ENCODE measurements around the gene DDAH2.
"Not testable (repeated sequence)": the region's sequence is repeated elsewhere in the genome, so short reads cannot be mapped to it uniquely, and the experiment has no call there.

Gene DDAH2

DNA sequence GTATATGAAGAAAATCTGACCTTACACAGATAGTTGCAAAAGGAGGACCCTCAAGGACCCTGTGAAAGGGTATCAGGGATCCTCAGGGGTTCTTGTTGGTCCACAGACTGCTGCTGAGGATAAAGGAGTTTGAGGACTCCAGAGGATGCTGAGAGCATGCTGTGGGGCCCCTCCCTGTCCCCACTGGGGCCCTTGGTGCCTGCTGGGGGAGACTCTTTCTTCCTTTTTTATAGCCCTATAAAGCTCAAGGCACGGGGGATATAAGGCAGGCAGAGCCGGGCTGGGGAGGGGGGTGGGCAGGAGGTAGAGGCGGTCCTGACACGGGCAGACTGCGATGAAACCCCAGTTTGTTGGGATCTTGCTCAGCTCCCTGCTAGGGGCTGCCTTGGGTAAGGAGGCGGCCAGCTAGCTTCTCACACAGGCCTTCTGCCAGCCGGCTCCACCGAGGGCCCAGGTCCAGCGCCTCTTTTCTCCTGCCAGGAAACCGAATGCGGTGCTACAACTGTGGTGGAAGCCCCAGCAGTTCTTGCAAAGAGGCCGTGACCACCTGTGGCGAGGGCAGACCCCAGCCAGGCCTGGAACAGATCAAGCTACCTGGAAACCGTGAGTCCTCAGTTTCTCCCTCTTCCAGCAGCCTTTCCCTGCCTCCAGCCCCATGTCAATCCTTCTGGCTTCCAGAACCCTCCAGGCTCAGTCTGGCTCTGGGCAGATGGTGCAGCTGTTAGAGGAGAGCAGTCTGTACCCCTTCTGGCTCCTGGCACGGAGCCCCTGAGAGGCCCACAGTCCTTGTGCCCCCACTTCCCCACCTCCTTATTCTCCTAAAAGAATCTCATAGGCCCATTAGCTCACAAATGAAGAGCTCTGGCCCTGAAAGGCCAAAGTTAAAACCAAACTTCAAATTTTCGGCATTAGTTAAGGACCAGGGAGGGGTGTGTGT lies 13.8 kb downstream of the DDAH2 start, which contains the start of gene LY6G6D:
Gene LY6G6D, plus strand, starts transcription at position 327 of the 937 bp plus-strand sequence. Its CDS starts 8 bp downstream, at position 335.
- no peak for DNase-seq

DNA sequence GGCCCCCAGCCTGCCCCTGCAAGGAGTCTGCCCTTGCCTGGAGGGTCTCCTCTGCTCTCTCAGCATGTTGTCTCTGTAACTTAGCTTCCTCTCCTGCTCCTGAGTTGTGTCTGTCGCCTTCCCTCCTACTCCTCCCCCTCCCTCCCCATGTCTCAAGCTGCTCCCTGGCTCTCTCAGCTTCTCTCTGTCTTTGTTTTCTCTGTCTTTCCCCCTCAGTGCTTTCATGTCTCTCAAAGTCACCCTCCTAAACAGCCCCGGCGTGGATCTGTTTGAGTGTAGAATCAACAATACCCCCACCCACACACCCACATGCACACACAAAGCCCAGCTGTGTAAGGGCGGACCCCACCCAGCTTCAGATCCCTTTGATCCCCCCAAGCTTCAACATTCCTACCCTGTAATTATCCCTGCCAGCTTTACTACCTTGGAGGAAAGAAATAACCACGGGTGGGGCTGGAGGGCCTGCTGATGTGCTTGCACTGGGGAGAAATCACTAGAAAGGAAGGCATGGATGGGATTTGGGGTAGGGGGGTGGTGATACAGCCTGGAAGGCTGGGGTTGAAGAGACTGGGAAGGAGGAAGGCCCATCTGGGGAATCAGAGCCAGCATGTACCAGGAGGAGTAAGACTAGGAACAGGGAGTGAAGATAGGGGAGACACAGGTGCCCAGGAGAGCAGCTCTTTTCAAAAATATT lies 15.0 kb downstream of the DDAH2 start:
- DNase-seq: peak in 1 of 51 donors; percentile 45

DNA sequence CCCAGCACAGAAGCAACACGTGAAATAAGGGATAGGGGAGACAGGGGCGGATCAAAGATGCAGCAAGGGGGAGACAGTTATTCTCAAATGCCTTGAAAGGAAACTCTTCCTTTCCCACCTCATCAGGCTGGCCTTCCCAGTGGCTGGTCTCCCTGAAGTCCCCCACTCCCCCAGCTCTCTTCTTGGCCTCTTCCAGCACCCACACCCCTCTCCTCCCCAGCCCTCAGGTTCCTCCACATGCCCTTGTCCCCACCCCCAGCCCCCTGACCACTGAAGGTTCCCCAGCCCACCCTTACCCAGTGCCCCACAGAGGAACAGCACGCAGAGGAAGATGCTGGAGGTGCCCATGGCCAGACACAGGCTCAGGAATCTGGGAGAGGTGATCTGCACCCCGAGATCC lies 15.6 kb downstream of the DDAH2 start:
- no peak for DNase-seq

DNA sequence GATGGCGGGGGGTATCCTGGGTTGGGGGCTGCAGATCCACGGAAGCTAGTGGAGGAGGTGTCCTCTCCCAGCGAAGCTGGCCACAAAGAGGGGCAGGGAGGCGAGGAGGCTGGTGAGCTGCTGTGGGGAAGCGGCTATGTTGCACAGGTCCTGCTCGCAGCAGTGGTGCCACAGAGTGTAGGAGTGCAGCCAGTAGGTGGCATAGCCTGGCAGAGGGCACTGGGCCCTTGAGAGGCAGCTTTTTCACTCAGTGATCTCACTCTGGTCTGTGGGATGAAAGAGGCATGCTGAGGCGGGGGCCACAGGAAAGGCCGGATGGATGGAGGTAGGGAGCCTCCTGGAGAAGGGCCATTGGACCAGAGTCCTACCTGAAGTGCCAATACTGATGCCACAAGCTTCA lies 16.8 kb downstream of the DDAH2 start:
- no peak for DNase-seq

DNA sequence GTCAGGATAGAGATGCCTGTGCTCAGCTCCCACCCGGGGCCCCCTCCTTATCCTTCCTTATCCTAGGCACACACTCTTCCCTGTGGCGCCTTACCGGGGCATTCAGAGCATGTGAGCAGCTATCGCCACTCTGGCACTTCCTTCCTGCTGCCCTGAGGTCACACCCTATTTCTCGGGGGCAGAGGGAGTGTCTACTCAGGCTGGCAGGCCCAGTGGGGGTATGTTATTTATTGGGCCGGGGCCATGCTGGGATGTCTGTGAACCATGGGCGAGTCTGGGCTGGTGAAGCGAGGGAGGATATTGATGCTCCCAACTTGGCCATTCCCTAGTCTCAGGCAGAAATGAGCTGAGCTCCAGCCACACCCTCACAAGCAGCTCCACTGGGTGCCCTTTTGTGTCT lies 17.9 kb downstream of the DDAH2 start:
- DNase-seq: no peak

DNA sequence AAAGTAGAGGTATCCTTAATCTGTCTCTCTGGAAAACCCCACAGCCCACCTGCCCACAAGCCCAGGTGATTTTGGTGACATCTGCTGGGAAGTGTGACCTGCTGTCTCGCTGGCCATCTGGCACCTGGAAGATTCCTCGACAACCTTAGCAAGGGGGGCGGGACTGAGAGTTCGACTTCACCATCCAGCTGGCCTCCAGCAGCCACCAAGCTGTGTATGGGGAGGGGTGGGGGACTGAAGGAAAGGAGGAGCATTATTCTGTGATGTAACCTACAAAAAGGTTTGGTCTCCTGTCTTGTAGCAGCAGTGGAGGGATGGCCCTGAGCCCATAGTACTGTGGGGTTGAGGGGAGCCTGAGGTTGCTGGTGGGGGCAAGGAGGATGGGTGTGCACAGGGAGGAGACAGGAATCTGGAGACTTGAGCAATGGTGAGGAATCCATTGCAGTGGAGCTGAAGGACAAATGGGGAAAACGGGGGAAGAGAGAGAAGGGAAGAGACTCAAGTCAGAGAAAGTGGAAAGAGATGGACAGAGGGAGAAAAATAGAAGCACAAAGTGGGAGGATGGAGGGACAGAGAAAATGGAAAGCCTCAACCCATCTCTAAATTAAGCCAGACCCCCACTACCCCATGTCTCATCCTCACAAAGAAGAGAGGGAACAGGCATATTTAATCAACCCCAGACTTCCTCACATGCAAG lies 18.4 kb downstream of the DDAH2 start:
- no peak for DNase-seq

DNA sequence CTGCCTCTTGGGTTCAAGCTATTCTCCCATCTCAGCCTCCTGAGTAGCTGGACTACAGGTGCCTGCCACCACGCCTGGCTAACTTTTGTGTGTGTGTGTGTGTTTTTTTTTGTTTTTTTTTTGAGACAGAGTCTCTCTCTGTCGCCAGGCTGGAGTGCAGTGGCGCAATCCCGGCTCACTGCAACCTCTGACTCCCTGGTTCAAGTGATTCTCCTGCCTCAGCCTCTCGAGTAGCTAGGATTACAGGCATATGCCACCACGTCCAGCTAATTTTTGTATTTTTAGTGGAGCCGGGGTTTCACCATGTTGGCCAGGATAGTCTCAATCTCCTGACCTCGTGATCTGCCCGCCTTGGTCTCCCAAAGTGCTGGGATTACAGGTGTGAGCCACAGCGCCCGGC lies 19.9 kb downstream of the DDAH2 start:
- DNase-seq: not testable (repeated sequence)

DNA sequence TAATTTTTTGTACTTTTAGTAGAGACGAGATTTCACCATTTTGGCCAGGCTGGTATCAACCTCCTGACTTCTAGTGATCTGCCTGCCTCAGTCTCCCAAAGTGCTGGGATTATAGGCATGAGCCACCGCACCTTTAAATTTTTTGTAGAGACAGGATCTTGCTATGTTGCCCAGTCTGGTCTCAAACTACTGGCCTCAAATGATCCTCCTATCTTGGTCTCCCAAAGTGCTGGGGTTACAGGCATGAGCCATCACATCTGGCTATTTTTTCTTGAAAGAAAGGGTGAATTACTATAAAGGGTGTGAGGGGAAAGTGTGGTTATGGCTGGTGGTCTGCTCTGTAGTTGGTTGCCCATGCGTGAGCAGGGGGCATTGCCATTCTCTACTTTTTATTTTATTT lies 20.9 kb downstream of the DDAH2 start:
- no peak for DNase-seq

DNA sequence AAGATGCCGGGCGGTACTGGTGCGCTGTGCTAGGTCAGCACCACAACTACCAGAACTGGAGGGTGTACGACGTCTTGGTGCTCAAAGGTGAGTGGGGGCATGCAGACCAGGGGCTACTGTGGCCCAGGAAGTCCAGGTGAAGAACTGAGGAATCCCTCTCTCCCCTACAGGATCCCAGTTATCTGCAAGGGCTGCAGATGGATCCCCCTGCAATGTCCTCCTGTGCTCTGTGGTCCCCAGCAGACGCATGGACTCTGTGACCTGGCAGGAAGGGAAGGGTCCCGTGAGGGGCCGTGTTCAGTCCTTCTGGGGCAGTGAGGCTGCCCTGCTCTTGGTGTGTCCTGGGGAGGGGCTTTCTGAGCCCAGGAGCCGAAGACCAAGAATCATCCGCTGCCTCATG lies 21.4 kb downstream of the DDAH2 start:
- DNase-seq: no peak

DNA sequence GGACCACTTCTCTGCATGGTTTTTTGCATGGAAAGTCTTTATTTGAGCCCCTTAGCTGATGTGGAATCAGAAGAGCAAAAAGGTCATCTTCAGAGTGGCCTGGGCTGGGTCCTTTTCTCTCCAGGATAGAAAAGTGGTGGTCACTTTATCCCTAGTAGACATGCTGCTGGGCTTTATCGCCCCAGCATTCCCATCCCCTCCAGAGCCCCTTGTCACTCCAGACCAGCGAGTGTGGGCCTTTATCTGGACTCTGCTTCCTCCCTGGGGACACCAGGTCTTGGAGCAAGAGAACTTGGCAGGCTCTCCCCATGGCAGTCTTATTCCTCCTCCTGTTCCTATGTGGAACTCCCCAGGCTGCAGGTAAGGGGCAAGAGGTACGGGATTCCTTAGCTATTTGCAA lies 22.5 kb downstream of the DDAH2 start, which contains the start of gene LY6G6F:
Gene LY6G6F, plus strand, starts transcription at position 268 of the 400 bp plus-strand sequence. Its CDS starts 41 bp downstream, at position 309.
- DNase-seq: no peak

DNA sequence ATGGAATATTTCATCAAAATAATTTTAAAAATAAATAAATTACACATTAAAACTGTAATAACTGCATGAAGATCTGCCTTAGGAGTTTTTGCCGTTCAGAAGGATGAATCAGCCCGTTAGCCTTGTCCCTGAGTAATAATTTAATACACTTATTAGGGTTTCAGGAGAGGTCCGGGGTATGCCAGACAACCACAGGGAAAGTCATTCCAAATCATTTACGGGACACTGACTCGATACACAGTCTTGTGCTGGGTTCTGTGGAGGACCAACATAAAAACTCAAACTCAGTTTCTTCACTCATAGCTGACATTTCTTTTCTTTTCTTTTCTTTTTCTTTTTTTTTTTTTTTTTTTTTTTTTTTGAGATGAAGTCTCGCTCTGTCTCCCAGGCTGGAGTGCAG lies 23.2 kb downstream of the DDAH2 start:
- no peak for DNase-seq

DNA sequence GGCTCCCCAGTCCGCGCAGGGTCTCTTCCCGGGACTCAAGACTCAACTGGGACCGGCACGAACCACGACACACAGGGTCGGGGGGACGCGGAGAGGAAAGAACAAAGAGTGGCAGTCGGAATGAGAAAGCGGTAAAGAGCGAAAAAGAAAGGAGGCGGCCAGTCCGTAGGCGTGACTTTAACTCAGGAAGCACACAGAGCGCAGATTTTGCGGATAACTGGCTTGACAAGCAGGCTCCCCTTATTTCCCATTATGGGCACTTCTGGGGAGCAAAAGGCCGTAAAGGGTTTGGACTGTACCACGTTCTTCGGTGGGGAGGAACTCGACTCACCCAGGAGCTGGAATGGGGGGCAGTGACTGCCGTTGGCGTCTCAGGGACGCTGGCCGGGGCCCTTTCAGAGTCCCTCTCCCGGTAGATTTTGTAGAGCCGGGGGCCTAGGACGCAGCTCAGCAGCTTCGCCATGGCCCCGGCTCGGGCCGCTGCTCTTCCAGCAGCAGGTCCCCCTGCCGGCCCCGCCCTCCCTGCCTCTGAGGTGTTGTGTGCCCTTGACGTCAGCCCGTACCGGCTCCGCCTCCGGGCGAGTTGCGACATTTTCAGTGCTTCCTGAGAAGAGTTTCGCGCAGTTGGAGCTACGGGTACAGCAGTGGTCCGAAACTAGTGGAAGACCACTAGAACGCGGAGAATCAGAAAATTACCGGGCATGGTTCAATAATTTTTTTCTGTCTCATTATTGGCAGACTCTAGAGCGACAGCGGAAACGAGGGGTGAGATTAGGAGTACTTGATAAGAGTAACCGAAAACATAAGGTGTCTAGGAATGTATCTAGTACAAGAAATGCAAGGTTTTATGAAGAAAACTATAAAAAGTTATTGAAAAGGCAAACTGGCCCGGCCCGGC lies 26.0 kb downstream of the DDAH2 start, which contains the start of gene ABHD16A:
Gene ABHD16A, minus strand, starts transcription at position 506 of the 898 bp plus-strand sequence. Its CDS starts 43 bp downstream, at position 463.
- DNase-seq: peak in 50 of 51 donors; percentile 68 to 99 (median 95)

DNA sequence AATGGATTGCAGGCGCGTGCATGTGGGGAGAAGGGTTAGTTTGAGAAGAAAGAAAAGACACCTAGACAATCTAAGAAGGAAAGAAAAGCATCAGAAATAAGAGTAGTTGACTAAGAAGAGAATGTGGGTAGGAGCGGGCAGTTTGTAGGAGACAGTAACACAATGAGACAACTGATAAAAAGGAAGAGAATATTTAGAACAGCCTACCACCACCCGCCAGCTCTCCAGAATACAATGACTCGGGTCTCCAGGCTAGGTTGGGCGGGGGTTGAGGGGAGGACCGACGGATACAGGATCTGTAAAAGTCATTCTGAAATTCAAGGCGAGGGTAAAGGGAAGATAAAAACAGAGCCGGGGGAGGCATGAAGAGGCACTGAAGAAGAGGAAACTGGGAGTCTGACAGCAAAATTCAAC lies 26.7 kb downstream of the DDAH2 start:
- DNase-seq: peak in 4 of 51 donors; percentile 52 to 75 (median 58)

DNA sequence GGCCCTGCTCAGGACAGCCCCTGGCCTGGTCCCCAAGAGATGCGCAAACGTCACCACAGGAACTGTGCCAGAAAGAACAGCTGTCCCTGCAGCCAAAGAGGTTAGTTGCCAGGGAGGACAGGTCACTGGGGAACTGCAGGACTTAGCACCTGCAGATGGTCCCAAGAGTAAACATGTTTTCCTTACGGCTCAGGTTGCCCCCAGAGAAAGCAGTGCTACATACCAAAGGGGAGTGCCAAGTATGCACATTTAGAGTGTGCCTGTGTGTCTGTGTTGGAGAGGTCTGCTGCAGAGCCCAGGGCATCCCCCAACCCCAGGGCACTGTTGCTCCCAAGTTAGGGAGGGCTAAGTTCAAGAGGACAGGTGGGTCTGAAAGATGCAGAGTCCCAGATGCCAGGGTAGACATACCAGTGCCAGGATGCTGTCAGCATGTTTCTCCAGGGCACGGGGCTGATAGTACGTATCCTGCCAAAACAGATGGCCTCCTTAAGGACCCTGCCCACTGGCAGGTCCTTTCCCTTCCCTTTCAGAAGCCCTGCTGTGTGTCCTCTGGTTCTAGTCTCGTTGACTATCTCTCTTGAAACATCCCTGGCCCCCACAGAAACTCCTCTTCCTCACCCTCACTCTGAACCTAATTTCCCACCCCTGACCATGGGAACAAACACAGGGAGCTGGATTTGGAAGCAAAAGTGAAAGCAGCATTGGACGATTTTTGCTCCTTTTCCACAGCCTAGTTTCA lies 27.3 kb downstream of the DDAH2 start:
- no peak for DNase-seq

DNA sequence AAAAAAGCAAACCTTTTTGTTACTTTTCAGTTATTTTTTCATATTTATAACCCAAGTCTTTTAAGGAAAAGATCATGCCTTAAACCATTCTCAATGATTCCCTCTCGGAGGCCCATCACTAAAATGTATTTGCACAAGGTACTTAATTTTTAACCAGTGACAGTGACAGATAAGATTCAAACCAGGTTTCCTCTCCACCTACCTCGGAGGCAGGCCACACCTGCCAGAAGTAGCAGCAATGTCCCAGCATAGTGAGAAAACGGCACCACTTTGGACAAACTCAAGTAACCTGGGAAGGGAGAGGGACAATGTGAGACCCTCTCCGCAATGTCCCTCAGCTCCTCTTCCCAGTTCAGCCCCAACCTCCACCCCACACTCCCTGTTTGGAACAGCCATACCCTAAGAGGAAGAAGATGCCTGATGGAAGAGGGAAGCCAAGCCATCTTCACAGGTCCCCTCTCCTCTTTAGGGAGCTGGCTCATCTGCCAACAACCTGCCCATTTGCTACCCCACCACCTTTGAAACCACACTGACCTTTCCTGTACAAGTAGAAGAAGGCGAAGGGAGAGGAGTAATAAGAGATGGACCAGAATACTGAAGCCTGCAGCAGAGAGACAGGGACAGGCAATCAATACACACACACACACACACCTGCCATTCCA lies 28.2 kb downstream of the DDAH2 start:
- DNase-seq: no peak

DNA sequence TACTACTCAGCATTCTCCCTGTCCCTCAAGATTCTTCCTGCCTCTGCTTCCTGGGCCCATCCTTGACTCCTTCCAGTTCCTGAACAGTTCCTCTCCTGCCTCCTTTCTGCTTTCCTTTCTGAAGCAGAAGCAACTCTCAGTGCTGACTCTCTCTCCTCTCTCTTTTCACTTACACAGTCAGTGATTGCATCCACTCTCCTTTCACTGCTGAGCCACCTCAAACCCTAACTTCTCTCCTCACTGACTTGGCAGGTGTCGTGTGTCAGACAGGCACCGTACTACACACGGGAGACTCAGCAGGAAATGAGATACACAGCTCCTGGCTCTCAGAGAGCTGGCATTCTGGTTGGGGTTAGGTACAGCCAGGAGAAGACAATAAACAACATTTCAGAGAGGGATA lies 31.5 kb downstream of the DDAH2 start:
- no peak for DNase-seq

DNA sequence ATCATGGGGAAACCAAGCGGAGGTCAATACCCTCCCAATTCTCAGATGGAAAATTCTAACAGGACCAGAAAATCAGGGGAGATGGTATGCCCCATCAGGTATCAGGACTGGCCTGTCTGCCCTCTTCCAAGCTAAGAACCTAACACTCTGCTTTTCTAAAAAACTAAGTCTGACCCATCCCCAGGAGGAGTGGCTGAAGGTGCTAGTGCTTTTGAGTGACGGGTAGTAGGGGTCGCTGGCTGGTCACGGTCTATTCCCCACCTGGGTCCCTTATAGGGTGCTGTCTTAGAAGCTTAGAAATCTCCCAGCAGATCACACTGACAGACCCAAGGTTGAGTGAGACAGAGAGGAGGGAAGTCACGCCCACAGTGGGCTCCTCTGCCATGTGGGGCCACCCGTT lies 35.6 kb downstream of the DDAH2 start:
- DNase-seq: no peak

DNA sequence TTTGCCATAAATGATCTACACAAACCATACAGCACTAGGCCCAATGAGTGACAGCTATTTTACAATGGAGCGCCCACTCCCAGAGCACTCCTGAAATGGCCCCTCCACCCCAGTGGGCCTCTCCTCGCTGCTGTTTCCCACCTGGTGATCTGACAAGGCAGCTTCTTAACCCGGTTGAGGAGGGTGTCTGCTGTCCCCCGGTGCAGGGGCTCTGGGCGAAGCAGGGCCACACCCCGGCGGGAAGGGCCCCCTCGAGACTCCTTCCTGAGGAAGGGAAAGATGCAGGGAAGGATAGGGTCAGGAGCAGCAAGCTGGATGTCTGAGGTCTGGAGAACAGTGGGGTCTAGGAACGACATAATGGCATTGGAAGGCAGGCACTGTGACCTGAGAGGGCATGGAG lies 36.2 kb downstream of the DDAH2 start:
- no peak for DNase-seq

DNA sequence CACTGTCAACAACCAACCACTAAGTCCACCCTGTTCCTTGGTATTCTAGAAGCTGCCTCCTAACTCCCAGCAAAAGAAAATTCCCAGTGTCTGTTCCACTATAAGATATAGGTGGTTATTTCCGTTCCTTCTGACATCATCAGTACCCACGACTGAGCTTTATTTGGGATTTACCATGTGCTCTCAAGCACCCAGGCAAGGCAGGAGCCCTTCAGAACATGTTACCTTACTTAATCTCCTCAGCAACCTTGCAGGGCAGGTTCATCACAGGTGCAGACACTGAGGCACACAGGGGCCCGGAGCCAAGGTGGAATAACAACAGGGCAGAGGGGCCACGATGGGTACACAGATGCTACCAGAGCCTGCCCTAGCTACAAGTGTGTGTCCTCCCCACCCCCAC lies 36.7 kb downstream of the DDAH2 start:
- DNase-seq: no peak

Data from hypothalamus (tissue), 51 donors.